ENCODE results near the gene PILRA.
"Not testable (repeated sequence)": the region's sequence is repeated elsewhere in the genome, so short reads cannot be mapped to it uniquely, and the experiment has no call there.

The PILRA gene

DNA sequence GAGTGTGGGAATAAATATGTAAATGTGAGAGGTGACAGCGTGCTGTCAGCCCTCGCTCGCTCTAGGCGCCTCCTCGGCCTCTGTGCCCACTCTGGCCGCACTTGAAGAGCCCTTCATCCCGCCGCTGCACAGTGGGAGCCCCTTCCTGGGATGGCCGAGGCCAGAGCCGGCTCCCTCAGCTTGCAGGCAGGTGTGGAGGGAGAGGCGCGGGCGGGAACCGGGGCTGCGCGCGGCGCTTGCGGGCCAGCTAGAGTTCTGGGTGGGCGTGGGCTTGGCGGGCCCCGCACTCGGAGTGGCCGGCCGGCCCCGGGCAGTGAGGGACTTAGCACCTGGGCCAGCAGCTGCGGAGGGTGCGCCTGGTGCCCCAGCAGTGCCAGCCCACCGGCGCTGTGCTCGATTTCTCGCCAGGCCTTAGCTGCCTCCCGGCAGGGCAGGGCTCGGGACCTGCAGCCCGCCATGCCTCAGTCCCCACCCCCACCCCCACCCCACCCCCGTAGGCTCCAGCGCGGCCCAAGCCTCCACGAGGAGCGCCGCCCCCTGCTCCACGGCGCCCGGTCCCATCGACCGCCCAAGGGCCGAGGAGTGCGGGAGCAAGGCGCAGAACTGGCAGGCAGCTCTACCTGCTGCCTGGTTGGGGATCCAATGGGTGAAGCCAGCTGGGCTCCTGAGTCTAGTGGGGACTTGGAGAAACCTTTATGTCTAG, 8.4 kb downstream of the PILRA start:
- not testable (repeated sequence) for DNase-seq

GRCh38 chr7:100382234-100382853, 9.1 kb downstream of the PILRA start:
- DNase-seq = not testable (repeated sequence)

DNA sequence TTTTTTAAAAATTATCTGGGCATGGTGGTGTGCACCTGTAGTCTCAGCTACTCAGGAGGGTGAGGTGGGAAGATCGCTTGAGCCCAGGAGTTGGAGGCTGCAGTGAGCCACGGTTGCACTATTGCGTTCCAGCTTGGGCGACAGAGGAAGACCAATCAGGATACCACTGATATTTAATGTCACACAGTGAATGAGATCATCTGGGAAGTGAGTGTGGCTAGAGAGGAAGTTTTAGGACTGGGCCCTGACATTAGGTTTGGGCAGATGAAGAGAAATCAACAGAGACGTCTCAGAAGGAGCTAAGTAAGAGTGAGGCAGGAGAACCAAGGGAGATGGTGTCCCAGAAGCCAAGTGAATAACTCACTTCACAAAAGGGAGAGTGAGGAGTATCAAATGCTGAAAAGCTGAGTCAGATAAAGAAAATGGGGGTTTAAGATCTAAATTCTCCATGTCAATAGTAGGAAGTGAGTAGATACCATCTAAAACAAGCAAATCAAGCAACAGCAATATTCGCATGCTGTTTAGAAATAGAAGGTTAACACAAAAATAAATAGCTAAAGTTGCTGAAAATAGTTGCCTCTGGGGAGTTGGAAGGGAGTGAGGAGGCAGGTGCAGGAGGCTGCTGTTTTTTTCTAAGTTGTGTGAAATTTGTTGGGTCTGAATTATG, 11.5 kb downstream of the PILRA start:
- no peak for DNase-seq

- no peak for DNase-seq
These were observed 13.7 kb downstream of the PILRA start for GRCh38 chr7:100386940-100387339.

DNA sequence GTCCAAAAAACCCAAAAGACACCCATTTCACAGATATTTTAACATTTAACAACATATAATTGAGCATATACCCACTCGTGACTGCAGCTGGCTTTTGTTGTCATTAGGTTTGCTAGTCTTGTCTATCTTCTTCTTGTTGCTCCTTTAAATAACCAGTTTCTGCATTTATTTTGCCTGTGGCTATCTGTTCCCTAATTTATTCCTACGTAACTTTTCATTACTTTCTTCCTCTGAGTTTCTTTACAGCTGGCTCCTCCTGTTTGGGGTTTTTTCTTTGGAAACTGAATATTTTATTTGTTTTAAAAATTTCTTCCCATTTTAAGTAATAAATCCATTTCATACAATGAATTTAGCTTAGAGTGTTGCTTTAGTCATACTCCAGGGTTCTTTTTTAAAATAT, 14.4 kb downstream of the PILRA start:
- DNase-seq = no peak

DNA sequence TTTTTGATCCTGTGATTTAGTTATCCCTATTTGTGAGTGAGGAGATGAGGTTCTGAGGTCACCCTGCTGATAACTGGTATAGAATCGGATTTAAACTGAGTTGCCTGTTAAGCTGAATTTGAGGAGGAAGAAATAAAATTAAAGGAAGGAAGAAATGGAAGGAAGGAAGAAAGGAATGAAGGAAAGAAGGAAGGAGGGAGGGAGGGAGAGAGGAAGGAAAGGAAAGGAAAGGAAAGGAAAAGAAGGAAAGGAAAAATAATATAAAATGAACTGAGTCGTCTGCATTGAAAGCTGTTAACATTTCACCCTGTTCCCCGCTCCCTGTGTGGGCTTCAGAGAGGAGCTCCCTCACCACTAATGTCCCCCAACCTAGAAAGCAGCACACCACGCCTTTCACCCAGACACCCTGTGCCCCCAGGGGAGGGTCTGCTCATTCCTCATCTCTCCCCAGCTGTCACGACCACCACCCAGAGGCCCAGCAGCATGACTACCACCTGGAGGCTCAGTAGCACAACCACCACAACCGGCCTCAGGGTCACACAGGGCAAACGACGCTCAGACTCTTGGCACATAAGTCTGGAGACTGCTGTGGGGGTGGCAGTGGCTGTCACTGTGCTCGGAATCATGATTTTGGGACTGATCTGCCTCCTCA, 16.3 kb downstream of the PILRA start:
- no peak for DNase-seq

DNA sequence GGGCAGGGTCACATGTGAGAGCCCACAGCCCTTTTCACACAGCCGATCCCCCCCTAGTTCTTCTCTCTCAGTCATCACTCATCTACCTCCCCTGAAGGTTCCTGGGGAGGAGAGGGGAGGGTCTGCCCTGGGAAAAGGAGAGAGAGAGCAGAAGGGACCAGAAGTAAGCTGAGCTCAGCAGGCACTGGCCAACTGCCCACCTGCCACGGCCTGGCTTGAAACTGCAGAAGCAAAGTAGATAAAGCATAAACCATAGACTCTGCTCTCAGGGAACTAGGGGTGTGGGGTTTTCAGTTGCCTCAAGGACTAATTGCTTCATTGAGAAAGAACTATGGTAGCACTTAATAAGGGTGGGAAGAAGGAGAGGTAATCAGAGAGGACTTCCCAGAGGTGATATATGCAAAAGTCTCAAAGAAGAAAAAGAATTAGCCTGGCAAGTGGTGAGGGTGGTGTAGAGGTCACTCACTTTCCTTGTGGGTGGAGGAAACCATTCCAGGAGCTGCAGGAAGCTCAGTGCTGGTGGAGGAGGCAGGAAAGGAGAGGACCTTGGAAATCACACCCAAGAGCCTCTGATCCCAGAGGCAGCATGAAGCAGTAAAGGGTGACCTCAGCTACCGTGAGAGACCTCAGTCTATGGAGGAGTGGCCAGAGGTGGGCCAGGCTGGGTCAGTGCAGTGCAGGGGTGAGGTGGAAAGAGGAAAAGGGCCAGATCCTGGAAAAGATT, 17.2 kb downstream of the PILRA start:
- DNase-seq = no peak

GRCh38 chr7:100393233-100393905, 20.1 kb downstream of the PILRA start:
- DNase-seq = no peak

GRCh38 chr7:100394077-100394476, 20.8 kb downstream of the PILRA start:
- DNase-seq = no peak

DNA sequence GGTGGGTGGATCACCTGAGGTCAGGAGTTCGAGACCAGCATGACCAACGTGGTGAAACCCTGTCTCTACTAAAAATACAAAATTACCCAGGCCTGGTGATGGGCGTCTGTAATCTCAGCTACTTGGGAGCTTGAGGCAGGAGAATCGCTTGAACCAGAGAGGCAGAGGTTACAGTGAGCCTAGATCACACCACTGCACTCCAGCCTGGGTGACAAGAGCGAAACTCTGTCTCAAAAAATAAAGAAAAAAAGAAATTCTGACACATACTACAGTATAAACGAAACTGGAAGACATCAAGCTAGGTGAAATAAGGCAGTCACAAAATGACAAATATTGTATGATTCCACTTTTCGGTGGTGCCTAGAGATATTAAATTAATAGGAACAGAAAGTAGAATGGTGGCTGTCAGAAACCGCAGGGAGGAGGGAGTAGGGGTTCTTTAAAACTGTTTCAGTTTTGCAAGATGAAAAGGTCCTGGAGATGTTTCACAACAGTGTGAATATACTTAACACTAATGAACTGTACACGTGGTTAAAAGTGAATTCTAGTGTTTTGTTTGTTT, 23.2 kb downstream of the PILRA start:
- DNase-seq = no peak

- no peak for DNase-seq
These were observed 24.2 kb downstream of the PILRA start for GRCh38 chr7:100397315-100398081.

GRCh38 chr7:100398239-100398638, 25.0 kb downstream of the PILRA start:
- DNase-seq = no peak

- DNase-seq = no peak
These were observed 26.8 kb downstream of the PILRA start for GRCh38 chr7:100400041-100400440.

- no peak for DNase-seq
These were observed 27.4 kb downstream of the PILRA start for GRCh38 chr7:100400656-100401055.

- no peak for DNase-seq
These were observed 28.5 kb downstream of the PILRA start for GRCh38 chr7:100401811-100402210.

GRCh38 chr7:100402241-100402640, 29.0 kb downstream of the PILRA start:
- no peak for DNase-seq

DNA sequence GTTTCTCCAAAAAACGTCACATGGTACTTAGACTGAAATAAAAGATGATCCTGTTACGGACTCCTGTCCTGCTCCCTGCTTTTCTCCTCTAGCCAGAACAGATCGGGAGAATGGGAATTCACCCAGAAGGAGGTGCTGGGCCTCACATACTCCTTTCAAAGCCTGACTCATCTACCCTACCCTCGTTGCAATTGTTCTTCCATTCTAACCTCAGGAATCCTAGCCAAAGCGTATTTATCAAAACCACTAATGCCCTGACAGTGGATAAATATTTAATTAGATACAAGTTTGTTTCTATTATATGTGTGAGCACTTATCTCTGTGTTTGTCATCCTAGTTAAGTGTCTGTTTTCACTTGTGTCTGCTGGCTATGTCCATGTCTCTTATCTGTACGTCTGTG, 33.5 kb downstream of the PILRA start:
- no peak for DNase-seq

DNA sequence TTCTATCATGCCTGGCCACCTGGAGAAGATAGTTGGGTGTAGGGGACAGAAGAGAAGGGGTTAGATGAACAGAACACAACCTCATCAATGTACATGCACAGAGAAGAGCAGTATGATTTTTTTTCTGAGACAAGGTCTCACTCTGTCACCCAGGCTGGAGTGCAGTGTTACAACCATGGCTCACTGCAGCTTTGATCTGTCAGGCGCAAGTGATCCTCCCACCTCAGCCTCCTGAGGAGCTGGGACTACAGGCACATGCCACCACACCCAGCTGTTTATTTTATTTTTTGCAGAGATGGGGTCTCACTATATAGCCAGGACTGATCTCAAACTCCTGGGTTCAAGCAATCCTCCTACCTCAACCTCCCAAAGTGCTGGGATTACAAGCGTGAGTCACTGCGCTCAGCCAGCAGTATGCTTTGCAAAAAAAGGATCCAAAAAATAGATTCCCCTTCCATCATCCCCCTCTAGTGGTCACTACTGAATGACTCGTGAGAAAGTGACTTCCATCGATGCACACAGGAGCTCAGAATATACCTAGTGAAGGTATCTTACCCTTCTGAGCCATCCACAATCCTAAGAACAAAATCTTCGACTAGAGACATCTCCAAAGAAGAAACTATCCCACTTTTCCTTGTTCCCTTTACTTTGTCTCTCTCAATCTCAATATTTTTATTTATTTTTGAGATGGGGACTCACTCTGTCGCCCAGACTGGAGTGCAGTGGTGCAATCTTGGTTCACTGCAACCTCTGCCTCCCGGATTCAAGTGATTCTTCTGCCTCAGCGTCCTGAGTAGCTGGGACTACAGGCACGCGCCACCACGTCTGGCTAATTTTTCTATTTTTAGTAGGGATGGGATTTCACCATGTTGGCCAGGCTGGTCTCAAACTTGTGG, 34.2 kb downstream of the PILRA start:
- peak; percentile 37 for DNase-seq

GRCh38 chr7:100411101-100411500, 37.8 kb downstream of the PILRA start:
- no peak for DNase-seq

DNA sequence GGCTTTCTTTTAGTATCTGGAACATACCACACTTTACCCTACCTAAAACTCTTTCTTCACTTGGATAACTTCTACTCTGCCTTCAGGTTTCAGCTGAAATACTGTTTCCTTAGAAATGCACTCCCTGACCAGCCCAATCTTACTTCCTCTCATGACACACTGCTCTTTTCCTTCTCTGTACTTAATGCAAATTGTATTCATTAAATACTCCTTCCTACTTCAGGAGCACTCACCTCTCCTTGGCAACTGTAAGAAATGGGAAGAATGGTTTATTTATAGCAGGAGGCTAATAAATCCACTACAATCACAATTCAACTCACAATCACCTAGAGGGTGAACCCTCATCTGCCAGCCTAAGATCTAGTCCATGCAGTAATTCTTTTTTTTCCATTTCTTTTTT, 40.1 kb downstream of the PILRA start:
- no peak for DNase-seq
